Adrenal gland (tissue), 12 donors: ENCODE results near the gene TSPAN18. TPM values are rescaled to one million over a fixed set of nuclear protein-coding genes. Genes with fewer than 3 reads are reported as not detected.

Experiments used
- DNase-seq, 7 donors: peaks; one replicate each; pipeline ENCODE4 v3.0.0-alpha.2; 2019 to 2020
- H3K27ac ChIP-seq, 5 donors: fragments of 200-600 bp; sonication (generic) in 4 of 5; 1 replicate in 3 of 5; 2 replicates in 2 of 5; pipeline versions ENCODE4 v1.5.1 to v1.8.0; 2016 to 2020; ENCODE audit warnings: mild to moderate bottlenecking in 1 of 5
- H3K27me3 ChIP-seq: fragments of 200-600 bp; 2 replicates; pipeline ENCODE4 v1.8.0; 2021
- H3K36me3 ChIP-seq, 2 donors: fragments of 200-600 bp; replicated peaks in 1 of 2; 1 replicate in 1 of 2; 2 replicates in 1 of 2; pipeline versions ENCODE4 v1.5.1 to v1.8.0; 2018 to 2022
- H3K4me1 ChIP-seq, 2 donors: fragments of 200-600 bp; replicated peaks in 1 of 2; 1 replicate in 1 of 2; 2 replicates in 1 of 2; pipeline versions ENCODE4 v1.5.1 to v1.8.0; 2018 to 2021
- H3K4me3 ChIP-seq, 4 donors: fragments of 200-600 bp; sonication (generic) in 3 of 4; one replicate each; pipeline ENCODE4 v1.5.1; 2016 to 2018
- H3K9me3 ChIP-seq, 3 donors: fragments of 200-600 bp; sonication (generic) in 1 of 3; replicated peaks in 1 of 3; 1 replicate in 2 of 3; 2 replicates in 1 of 3; pipeline versions ENCODE4 v1.5.1 to v1.8.0; 2016 to 2021
- POLR2A ChIP-seq, 2 donors: fragments of 450-650 bp; IDR thresholded peaks; one replicate each; pipeline ENCODE4 v1.6.1; 2017; ENCODE audit warnings: antibody characterized with exemption in 2 of 2, mild to moderate bottlenecking in 2 of 2, moderate library complexity in 1 of 2
- whole genome bisulfite sequencing, 4 donors: extraction: QIAGEN DNeasy Blood & Tissue Kit in 2 of 4; methylation state at CpG; one replicate each; pipeline versions ENCODE4 v1.1.5 to v1.1.7; 2013 to 2017; 5-methylcytosine and 5-hydroxymethylcytosine counted together
- intact Hi-C, 2 donors: fragments of 100-400 bp; cut with DNase I; formaldehyde crosslinking; loops; one replicate each; pipeline versions ENCODE4 v1.14.1 to v1.15.0; 2022 to 2023
- polyA plus RNA-seq, 3 donors: library from polyadenylated mRNA; stranded (reverse); fragments of 200-250 nt in 2 of 3; fragments of 350-450 nt in 1 of 3; fragmentation: Illumina TruSeq in 1 of 3; extraction: RNeasy Lipid Tissue Mini Kit (QIAGEN cat#74804) in 1 of 3; gene quantifications; one replicate each; pipeline ENCODE4 v1.2.3, GENCODE V29; 2013 to 2014
- total RNA-seq, 9 donors: library from RNA; depleted of rRNA in 4 of 9; stranded (reverse); fragments of >200 nt in 4 of 9; fragments of 120-200 nt in 1 of 9; fragmentation: NEBNext Ultra II Directional in 1 of 9; extraction: Animal tissue kit (Norgen Biotek cat#: 25700) in 1 of 9; gene quantifications; one replicate each; pipeline versions ENCODE4 v1.1.0 to v1.2.4, GENCODE V29; 2013 to 2023
- TF ChIP-seq, protein P1 (sequence below), 6 experiments: fragments of 450-650 bp in 4 of 6; fragments of 200-600 bp in 2 of 6; sonication (generic) in 1 of 6; IDR thresholded peaks; 1 replicate in 5 of 6; 2 replicates in 1 of 6; pipeline versions ENCODE4 v1.5.1 to v1.8.0; 2016 to 2021; ENCODE audit warnings: antibody characterized with exemption in 6 of 6, mild to moderate bottlenecking in 2 of 6, moderate library complexity in 1 of 6
- donor health status: healthy with polysubstance abuse.
- donor health status: Bipolar disorder and iron deficiency.
- donor health status: DM: yes; HTN: yes; CAD: no.
- donor health status: DM: no; HTN: no; CAD: no.
- donor health status: DM: no; HTN: no; CAD: no.
- donor health status: DM: yes; HTN: yes; CAD: no.

The TSPAN18 gene
- total and polyA plus RNA-seq, 12 donors = 24.5 to 168 (median 58.4) TPM

DNA sequence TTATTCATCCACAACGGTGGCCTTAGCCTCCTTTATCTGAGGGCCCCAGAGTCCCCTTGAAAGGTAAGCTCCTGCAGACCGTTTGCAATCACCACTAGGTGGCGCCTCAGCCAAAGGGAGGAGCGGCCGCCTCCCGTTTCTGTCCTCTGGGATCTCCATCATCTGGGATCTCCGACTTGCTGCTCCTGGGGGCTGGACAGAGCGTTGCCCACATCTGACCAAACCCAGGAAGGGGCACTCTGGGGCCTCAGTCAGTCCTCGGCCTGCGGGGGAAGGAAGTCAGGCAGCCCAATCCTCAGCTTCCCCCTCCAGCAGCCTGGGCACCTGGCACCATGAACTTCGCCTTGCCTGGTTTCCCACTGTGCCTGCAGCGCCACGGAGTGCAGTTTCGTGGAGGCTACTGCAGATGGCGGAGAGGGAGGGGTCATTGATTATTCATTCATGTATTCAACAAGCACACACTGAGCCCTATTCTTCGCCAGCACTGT lies 200.5 kb downstream of the TSPAN18 start:
- Histone ChIP-seq H3K27ac (no peak overlapping the region), H3K9me3 (no peaks in the 10 kb centered on the region), H3K36me3 (no peaks in the 10 kb centered on the region), H3K27me3 (no peaks in the 10 kb centered on the region), H3K4me1 (no peaks in the 10 kb centered on the region), H3K4me3 (no peak overlapping the region)
- intact Hi-C loops = no loop called here
- no peak for TF ChIP-seq POLR2A (IDR thresholded peaks at IDR 0.05)
- TF ChIP-seq, protein P1, sequence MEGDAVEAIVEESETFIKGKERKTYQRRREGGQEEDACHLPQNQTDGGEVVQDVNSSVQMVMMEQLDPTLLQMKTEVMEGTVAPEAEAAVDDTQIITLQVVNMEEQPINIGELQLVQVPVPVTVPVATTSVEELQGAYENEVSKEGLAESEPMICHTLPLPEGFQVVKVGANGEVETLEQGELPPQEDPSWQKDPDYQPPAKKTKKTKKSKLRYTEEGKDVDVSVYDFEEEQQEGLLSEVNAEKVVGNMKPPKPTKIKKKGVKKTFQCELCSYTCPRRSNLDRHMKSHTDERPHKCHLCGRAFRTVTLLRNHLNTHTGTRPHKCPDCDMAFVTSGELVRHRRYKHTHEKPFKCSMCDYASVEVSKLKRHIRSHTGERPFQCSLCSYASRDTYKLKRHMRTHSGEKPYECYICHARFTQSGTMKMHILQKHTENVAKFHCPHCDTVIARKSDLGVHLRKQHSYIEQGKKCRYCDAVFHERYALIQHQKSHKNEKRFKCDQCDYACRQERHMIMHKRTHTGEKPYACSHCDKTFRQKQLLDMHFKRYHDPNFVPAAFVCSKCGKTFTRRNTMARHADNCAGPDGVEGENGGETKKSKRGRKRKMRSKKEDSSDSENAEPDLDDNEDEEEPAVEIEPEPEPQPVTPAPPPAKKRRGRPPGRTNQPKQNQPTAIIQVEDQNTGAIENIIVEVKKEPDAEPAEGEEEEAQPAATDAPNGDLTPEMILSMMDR (IDR thresholded peaks at IDR 0.05) = peak; percentile 63 to 84 (median 74)
- peak in 6 of 7 donors; percentile 51 to 81 (median 62) for DNase-seq
- 36 to 88% (median 48%) methylated on average over 6 to 16 of the region's 16 CpGs for WGBS, 4 donors

DNA sequence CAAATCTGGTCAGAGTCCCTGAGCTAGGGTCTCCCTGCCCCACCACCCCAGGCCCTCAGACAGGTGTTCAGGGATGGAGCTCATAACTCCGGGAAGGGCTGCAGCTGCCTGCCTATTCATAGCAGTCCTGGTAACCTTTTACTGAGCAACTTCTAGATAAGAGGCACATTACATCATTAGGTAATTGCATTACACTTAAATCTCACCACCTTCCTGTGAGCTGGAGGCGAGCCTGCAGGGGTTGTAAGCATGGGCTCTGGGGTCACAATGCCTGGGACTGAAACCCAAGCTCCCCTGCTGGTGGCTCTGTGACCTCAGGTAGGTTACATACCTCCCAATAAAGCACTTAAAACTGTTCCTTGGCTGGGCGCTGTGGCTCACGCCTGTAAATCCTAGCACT lies 201.4 kb downstream of the TSPAN18 start:
- Histone ChIP-seq H3K36me3 (no peaks in the 10 kb centered on the region), H3K4me3 (no peak overlapping the region), H3K27ac (no peak overlapping the region), H3K9me3 (no peaks in the 10 kb centered on the region), H3K27me3 (no peaks in the 10 kb centered on the region), H3K4me1 (no peaks in the 10 kb centered on the region)
- WGBS, 4 donors = 82 to 100% (median 88%) methylated on average over 2 to 4 of the region's 4 CpGs
- TF ChIP-seq, protein P1 (IDR thresholded peaks at IDR 0.05) = no peak
- TF ChIP-seq POLR2A (IDR thresholded peaks at IDR 0.05) = no peak
- intact Hi-C loops = no loop called here
- no peak for DNase-seq

DNA sequence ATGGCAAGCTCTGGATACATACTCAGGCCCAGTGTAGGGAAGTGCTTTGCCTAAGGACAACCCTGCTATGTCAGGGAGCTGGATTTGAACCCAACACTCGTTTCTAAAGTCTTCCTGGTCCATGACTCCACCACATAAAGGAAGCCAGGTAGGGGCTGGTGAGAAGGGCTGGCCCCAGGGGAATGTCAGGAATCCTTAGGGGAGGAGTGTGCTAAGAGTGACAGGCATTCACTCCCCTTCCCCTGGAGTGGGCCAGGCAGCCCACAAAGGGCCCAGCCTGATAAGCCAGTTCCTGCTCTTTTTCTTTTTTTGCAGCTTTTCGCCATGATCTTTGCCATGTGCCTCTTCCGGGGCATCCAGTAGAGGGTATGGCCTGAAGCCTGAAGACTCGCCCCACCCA lies 202.1 kb downstream of the TSPAN18 start:
- intact Hi-C loops = no loop called here
- Histone ChIP-seq H3K36me3 (no peaks in the 10 kb centered on the region), H3K27me3 (no peaks in the 10 kb centered on the region), H3K4me1 (no peaks in the 10 kb centered on the region), H3K9me3 (no peaks in the 10 kb centered on the region), H3K27ac (no peak overlapping the region), H3K4me3 (no peak overlapping the region)
- TF ChIP-seq POLR2A (IDR thresholded peaks at IDR 0.05) = no peak
- TF ChIP-seq, protein P1 (IDR thresholded peaks at IDR 0.05) = no peak
- WGBS, 4 donors = 65 to 81% (median 75%) methylated on average over 4 of the region's 4 CpGs
- DNase-seq = no peak

DNA sequence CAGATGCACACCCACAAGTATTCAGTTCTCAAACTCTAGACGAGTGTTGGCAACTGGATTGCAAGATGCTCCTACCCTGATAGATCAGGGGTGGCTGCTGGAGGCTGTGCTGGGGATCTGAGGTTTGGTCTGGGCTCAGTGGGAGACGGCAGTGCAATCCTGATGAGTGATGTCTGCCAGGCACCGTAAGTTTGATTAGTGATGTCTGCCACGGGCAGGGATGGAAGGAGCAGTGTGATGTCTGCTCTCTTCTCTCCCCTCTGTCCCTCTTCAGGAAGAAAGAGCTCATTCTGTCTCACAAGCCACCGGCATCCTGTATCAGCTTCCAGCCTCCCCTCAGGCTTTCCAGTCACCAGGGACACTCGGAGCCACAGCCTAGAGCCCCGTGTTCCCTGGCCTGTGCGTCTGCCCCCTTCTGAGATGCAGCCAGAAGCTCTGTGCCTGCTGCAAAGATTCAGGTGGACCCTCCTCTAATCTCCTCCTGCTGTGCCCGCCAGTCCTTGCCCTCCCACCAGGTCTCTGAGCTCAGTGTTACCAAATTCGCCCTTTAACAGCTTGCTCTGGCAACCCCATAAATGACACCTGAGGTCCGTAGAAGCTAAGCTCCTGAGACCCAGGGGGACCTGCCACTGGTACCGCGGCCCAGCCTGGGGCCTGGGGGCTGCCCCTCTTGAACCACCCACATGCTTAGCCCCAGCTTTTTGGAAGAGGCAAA lies 204.0 kb downstream of the TSPAN18 start:
- 78 to 86% (median 81%) methylated on average over 9 to 13 of the region's 13 CpGs for WGBS, 4 donors
- no peaks in the 10 kb centered on the region for H3K9me3 ChIP-seq
- H3K4me1 ChIP-seq = no peaks in the 10 kb centered on the region
- no peak overlapping the region for H3K4me3 ChIP-seq
- no peak for DNase-seq
- H3K27ac ChIP-seq = no peak overlapping the region
- no peaks in the 10 kb centered on the region for H3K27me3 ChIP-seq
- intact Hi-C loops = loop anchor here in 1 of 2 donors (5.0 kb wide), 1 partner anchor 367 kb away; no protein-coding TSS in a partner anchor
- TF ChIP-seq, protein P1 (IDR thresholded peaks at IDR 0.05) = no peak
- no peak for TF ChIP-seq POLR2A (IDR thresholded peaks at IDR 0.05)
- H3K36me3 ChIP-seq = no peaks in the 10 kb centered on the region
